Nucleus accumbens (tissue), 56 donors: Measurements from ENCODE around the gene OLFML2B.
"Not testable (repeated sequence)": the region's sequence is repeated elsewhere in the genome, so short reads cannot be mapped to it uniquely, and the experiment has no call there.

Experiments used
- DNase-seq, 56 donors: peaks; one replicate each; lab custom pipeline; 2025; lab: John Stamatoyannopoulos, UW

OLFML2B gene

GRCh38 chr1:162036163-162036562 is 12.5 kb upstream of the OLFML2B start:
- DNase-seq = no peak

GRCh38 chr1:162035241-162035640 is 11.6 kb upstream of the OLFML2B start:
- no peak for DNase-seq

GRCh38 chr1:162033428-162033827 is 9.8 kb upstream of the OLFML2B start:
- peak in 25 of 56 donors; percentile 4 to 72 (median 42) for DNase-seq

DNA sequence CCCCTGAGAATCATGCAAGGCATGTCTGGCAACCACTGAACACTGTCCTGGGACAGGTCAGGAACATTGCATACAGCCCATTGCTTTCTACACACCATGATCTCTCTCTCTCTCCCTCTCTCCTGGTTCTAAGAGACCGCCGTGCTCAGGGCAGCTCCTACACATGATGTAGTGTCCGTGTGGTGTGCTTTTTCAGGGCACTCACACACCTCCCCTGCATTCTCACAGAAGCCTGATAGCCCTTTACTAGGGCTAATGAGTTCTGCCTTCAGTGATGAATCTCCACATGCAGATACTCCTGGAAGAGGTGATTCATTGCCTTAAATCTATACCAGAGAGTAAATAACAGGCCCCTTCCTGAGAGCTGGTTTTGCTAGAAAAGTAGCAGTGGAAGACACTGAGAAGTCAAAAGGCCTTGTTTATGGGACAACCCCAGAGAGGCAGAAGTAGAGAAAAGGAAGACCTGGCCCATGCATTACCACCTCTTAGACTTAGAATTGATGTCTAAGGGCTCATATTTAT is 7.2 kb upstream of the OLFML2B start:
- DNase-seq = no peak

- no peak for DNase-seq
Measured at GRCh38 chr1:162029157-162029556, 5.5 kb upstream of the OLFML2B start.

GRCh38 chr1:162028726-162029125 is 5.1 kb upstream of the OLFML2B start:
- DNase-seq = peak in 2 of 56 donors; percentile 18 to 34

DNA sequence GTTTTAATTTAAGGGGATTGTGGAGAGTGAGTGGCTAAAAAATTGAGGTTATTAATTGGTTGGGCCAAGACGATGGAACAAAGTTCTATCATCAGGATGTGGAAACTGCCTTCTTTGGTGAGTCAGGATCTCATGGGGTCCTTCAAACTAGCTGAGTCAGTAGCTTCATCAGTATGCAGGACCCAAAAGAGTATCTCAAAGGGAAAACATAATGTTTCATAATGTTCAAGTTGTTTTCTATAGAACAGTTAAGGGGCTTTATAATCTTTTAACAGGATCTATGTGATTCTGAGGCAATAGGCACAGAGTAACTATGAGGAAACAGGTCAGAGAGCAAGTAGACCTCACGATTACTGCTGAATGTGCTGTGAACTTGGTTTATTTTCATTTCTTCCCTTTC is 3.2 kb upstream of the OLFML2B start:
- DNase-seq = no peak

DNA sequence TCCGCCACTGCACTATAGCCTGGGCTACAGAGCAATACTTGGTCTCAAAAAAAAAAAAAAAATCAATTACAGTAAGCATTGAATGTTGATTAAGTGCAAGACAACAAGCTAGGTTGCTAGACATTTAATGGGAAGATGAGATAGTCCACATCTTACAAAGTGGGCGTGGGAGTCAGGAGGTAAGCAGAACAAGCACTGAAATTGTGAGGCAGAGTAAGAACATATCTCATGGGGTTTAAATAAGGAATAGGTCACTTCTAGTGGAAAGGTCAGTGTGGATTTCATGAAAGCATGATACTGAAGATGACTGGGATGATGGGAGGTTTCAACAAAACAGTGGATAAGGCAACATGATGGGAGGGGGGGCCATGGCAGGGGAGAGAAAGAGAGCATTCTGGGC is 1.9 kb upstream of the OLFML2B start:
- no peak for DNase-seq

GRCh38 chr1:162023181-162023546 is 505 bp downstream of the OLFML2B start:
- DNase-seq = peak in 1 of 56 donors; percentile 36

GRCh38 chr1:162022626-162023025 is 1.0 kb downstream of the OLFML2B start:
- no peak for DNase-seq

GRCh38 chr1:162021124-162021523 is 2.5 kb downstream of the OLFML2B start:
- no peak for DNase-seq

DNA sequence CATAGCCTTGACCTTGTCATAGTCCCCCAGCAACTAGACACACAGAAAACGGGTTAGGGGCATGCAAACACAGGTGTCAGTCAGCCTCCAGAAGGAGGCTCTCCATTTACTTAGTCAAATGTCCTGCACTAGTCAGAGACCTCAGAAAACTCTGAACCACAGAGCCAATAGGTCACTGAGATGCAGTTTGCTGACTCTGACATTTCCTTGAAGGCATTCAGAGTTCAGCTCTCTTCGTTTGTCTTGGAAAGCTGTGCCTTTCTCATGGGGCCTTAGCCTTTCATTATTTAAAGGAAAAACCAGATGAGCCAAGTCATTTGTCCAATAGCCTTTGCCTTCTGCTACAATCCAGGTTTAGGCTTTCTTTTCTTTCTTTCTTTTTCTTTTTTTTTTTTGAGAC is 3.5 kb downstream of the OLFML2B start:
- DNase-seq = no peak

DNA sequence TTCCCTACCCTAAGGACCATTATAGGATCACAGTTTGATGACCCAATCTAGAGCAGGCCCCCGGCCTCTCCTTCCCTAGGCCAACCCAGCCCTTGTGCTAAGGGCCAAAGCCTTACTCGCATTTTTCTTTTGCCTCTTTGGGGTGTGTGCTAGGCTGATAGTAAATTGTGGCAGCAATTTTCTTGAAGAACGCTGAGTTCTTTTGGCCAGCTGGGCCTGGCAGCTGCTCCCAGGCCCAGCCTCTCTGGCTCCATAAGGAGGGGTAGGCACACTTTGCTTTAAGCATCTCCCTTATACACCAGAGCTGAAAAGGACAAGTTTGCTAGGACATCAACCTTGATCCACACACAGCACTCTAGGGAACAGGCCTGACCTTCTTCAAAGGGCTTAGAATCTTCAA is 4.2 kb downstream of the OLFML2B start:
- no peak for DNase-seq

GRCh38 chr1:162019006-162019405 is 4.7 kb downstream of the OLFML2B start:
- DNase-seq = peak in 1 of 56 donors; percentile 45

- DNase-seq = no peak
Measured at GRCh38 chr1:162018418-162018817, 5.3 kb downstream of the OLFML2B start.

- not testable (repeated sequence) for DNase-seq
Measured at GRCh38 chr1:162017791-162018190, 5.9 kb downstream of the OLFML2B start.

DNA sequence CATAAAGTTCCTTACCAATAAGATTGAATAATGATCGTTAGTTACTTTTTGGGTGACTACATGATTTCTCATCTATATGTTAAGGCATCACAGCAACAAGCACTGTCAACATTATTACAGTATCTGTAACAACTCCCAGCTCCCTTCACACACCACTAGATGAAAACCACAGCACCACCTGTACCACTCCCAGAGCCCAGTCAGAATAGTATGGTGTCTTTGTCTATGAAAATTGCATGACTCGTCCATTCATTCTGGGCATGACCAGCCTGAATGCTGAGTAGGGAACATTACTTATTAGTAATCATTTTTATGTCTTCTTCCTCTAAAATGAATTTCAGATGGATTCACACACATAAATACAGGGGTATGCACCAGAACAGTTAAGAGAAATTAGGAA is 7.0 kb downstream of the OLFML2B start:
- DNase-seq = no peak

DNA sequence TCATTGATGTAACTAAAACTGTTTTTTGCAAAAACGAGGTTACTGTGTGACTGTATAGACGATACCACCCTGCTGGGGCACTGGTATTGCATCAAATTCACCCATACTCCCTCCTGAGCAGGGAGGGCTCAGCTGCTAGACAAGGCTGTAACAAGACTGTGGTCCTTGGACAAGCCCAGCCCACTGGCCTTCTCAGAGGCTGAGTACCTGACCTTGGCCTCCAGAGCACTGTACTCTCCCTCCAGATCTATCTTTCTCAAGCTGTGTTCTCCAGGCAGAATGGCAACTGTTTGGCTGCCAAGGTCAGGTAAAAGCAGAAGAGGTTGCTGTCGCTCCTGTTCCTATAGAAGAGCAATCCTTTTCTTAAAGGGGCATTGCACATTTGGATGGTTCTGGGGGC is 8.5 kb downstream of the OLFML2B start:
- DNase-seq = no peak

GRCh38 chr1:162014202-162014601 is 9.5 kb downstream of the OLFML2B start:
- DNase-seq = no peak

DNA sequence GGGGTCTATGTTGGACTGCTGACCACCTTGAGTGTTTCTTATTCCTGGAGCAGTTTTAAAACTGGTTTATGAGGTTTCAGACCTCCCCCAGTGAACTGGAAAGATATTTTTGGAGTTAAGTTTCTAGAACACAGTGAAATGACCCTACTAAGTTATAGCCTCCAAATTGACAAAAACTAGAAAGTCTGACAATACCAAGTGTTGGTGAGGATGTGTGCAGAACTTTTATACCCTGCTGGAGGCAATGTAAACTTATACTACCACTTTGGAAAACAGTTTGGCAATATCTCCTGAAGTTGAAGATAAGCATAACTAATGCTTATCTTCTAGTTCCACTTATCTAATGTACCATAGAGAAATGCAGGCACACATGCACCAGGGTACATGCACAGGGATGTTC is 10.4 kb downstream of the OLFML2B start:
- DNase-seq = no peak

DNA sequence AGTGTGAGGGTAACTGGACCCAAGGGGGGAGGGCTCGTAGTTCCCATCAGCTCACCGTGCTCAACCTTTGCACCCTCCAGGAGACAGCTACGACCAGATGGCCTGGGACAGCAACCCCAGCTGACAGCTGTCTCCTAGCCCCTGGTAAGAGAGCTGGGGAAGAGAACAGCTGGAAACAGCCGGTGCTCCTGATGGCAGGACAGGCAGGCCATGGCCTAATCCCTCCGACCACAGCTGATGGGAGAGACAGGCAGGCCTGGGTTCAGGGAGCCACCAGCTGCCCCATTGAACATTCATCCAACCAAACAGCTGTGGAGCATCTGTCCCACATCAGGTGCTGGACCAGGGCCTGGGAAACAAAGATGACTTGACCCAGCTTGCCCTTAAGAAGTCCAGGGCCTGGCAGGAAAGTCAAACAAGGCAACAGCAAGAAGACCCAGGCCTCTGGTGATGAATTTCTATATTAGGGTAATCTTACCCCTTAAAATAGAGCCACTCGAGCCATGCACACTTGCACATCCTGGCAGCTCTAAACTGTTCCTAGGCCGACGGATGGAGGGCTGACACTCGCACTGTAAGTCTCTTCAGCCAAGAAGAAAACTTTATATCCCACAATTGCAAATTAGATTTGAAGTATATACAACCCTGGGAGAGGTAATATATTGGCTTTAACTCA is 12.2 kb downstream of the OLFML2B start:
- DNase-seq = no peak

DNA sequence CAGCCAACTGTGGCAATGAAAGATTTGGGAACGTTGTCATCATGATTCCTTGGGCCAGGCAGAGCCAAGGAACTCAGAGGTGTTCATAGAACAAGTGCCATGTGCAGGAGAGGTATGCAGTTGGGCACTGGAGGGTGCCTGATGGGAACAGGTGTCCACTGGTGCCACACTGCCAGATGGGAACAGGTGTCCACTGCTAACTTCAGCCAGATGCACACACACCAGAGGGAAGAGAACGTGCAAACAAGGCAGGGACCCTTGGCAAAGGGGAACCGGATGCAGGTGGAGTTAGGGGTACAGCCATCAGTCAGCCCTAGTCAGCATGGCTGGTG is 13.5 kb downstream of the OLFML2B start:
- no peak for DNase-seq
